Measurements from ENCODE around the gene COL5A1.
A peak's percentile ranks its signal among the peaks of the same experiment; 100 is the strongest.

COL5A1 gene

GRCh38 chr9:134764473-134765269 is 123.1 kb downstream of the COL5A1 start:
- Histone ChIP-seq H3K4me3 (ENCODE audit: low read length in 2 of 2) (no peak overlapping the region), H3K36me3 (ENCODE audit: control insufficient read depth in 2 of 2, insufficient read depth in 2 of 2, low read length in 2 of 2) (peaks cover 0 to 5% of the 10 kb centered on the region in 2 donors), H3K4me1 (ENCODE audit: control insufficient read depth in 2 of 2, insufficient read depth in 2 of 2, low read length in 2 of 2) (no peaks in the 10 kb centered on the region), H3K9me3 (ENCODE audit: control insufficient read depth in 2 of 2, low read length in 2 of 2) (no peaks in the 10 kb centered on the region), H3K9ac (ENCODE audit: low read depth in 1 of 2, low read length in 2 of 2) (no peak overlapping the region), H3K27me3 (ENCODE audit: control insufficient read depth in 2 of 2, insufficient read depth in 2 of 2, low read length in 2 of 2) (no peaks in the 10 kb centered on the region), H3K27ac (ENCODE audit: low read depth in 2 of 2, low read length in 2 of 2) (no peak overlapping the region)

GRCh38 chr9:134765785-134766184 is 124.2 kb downstream of the COL5A1 start:
- H3K4me1 ChIP-seq (ENCODE audit: control insufficient read depth in 2 of 2, insufficient read depth in 2 of 2, low read length in 2 of 2), result no peaks in the 10 kb centered on the region
- H3K9ac ChIP-seq (ENCODE audit: low read depth in 1 of 2, low read length in 2 of 2), result no peak overlapping the region
- H3K27ac ChIP-seq (ENCODE audit: low read depth in 2 of 2, low read length in 2 of 2), result no peak overlapping the region
- H3K36me3 ChIP-seq (ENCODE audit: control insufficient read depth in 2 of 2, insufficient read depth in 2 of 2, low read length in 2 of 2), result peaks cover 0 to 5% of the 10 kb centered on the region in 2 donors
- no peaks in the 10 kb centered on the region for H3K9me3 ChIP-seq (ENCODE audit: control insufficient read depth in 2 of 2, low read length in 2 of 2)
- no peak overlapping the region for H3K4me3 ChIP-seq (ENCODE audit: low read length in 2 of 2)
- H3K27me3 ChIP-seq (ENCODE audit: control insufficient read depth in 2 of 2, insufficient read depth in 2 of 2, low read length in 2 of 2), result no peaks in the 10 kb centered on the region

GRCh38 chr9:134766587-134766986 is 125.0 kb downstream of the COL5A1 start:
- Histone ChIP-seq H3K4me3 (ENCODE audit: low read length in 2 of 2) (no peak overlapping the region), H3K36me3 (ENCODE audit: control insufficient read depth in 2 of 2, insufficient read depth in 2 of 2, low read length in 2 of 2) (peaks cover 0 to 5% of the 10 kb centered on the region in 2 donors), H3K27ac (ENCODE audit: low read depth in 2 of 2, low read length in 2 of 2) (no peak overlapping the region), H3K9ac (ENCODE audit: low read depth in 1 of 2, low read length in 2 of 2) (no peak overlapping the region), H3K27me3 (ENCODE audit: control insufficient read depth in 2 of 2, insufficient read depth in 2 of 2, low read length in 2 of 2) (no peaks in the 10 kb centered on the region), H3K4me1 (ENCODE audit: control insufficient read depth in 2 of 2, insufficient read depth in 2 of 2, low read length in 2 of 2) (no peaks in the 10 kb centered on the region), H3K9me3 (ENCODE audit: control insufficient read depth in 2 of 2, low read length in 2 of 2) (no peaks in the 10 kb centered on the region)

DNA sequence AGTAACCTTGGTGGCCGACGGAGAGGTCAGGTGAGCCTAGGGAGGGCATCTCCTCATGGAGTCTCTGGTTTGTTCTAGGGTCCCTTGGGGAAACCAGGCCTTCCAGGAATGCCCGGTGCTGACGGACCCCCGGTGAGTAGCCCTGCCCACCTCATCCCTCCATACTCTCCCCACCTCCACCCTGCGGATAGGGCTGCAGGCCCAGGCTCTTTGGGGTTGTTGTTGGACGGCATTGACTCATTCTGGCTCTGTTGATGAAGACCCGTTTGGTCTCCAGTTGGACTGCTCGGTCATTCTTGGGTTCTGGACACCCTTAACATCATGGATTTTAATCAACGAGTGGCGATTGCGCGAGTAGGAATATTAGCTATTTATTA is 126.7 kb downstream of the COL5A1 start:
- Histone ChIP-seq H3K27me3 (ENCODE audit: control insufficient read depth in 2 of 2, insufficient read depth in 2 of 2, low read length in 2 of 2) (no peaks in the 10 kb centered on the region), H3K27ac (ENCODE audit: low read depth in 2 of 2, low read length in 2 of 2) (peak overlapping the region in 1 of 2 donors; percentile 12), H3K9me3 (ENCODE audit: control insufficient read depth in 2 of 2, low read length in 2 of 2) (no peaks in the 10 kb centered on the region), H3K9ac (ENCODE audit: low read depth in 1 of 2, low read length in 2 of 2) (no peak overlapping the region), H3K36me3 (ENCODE audit: control insufficient read depth in 2 of 2, insufficient read depth in 2 of 2, low read length in 2 of 2) (peaks cover 0 to 4% of the 10 kb centered on the region in 2 donors), H3K4me3 (ENCODE audit: low read length in 2 of 2) (no peak overlapping the region), H3K4me1 (ENCODE audit: control insufficient read depth in 2 of 2, insufficient read depth in 2 of 2, low read length in 2 of 2) (no peaks in the 10 kb centered on the region)

DNA sequence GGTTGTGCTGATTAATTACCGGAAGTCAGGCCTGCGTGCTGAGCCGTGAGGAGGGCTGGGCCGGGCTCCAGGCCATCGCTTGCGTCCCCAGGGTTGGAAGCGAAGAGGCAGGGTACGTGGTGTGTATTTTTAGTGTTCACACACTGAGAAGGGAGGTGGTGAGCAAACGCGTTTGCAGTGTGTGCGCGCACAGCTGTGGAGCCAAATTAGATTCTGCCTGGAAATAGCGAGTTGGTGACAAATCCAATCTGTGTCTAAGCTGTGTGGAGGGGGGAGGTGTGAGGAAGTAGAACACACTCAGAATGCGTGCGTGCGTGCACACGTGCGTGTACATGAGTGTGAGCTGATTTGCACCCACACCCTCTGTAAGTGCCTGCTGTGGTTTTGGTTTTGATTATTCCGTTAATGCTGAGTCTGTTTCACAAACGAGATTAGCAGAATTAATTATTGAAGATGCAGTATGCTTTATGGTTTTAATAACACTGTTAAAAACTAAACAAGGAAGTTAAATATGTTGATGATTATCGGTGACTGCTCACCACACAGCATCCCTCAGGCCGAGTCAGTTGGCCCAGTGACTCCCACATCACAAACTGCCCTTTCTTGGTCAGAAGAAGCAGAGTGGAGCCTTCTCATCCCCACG is 127.2 kb downstream of the COL5A1 start:
- no peak overlapping the region for H3K9ac ChIP-seq (ENCODE audit: low read depth in 1 of 2, low read length in 2 of 2)
- no peaks in the 10 kb centered on the region for H3K9me3 ChIP-seq (ENCODE audit: control insufficient read depth in 2 of 2, low read length in 2 of 2)
- H3K27ac ChIP-seq (ENCODE audit: low read depth in 2 of 2, low read length in 2 of 2), result peak overlapping the region in 1 of 2 donors; percentile 12
- H3K27me3 ChIP-seq (ENCODE audit: control insufficient read depth in 2 of 2, insufficient read depth in 2 of 2, low read length in 2 of 2), result no peaks in the 10 kb centered on the region
- H3K4me3 ChIP-seq (ENCODE audit: low read length in 2 of 2), result no peak overlapping the region
- H3K4me1 ChIP-seq (ENCODE audit: control insufficient read depth in 2 of 2, insufficient read depth in 2 of 2, low read length in 2 of 2), result no peaks in the 10 kb centered on the region
- H3K36me3 ChIP-seq (ENCODE audit: control insufficient read depth in 2 of 2, insufficient read depth in 2 of 2, low read length in 2 of 2), result peaks cover 0 to 6% of the 10 kb centered on the region in 2 donors

GRCh38 chr9:134770972-134771971 is 129.7 kb downstream of the COL5A1 start:
- H3K27me3 ChIP-seq (ENCODE audit: control insufficient read depth in 2 of 2, insufficient read depth in 2 of 2, low read length in 2 of 2), result no peaks in the 10 kb centered on the region
- no peak overlapping the region for H3K9ac ChIP-seq (ENCODE audit: low read depth in 1 of 2, low read length in 2 of 2)
- no peak overlapping the region for H3K4me3 ChIP-seq (ENCODE audit: low read length in 2 of 2)
- H3K9me3 ChIP-seq (ENCODE audit: control insufficient read depth in 2 of 2, low read length in 2 of 2), result no peaks in the 10 kb centered on the region
- H3K4me1 ChIP-seq (ENCODE audit: control insufficient read depth in 2 of 2, insufficient read depth in 2 of 2, low read length in 2 of 2), result peaks cover 0 to 9% of the 10 kb centered on the region in 2 donors
- H3K27ac ChIP-seq (ENCODE audit: low read depth in 2 of 2, low read length in 2 of 2), result no peak overlapping the region
- peaks cover 0 to 6% of the 10 kb centered on the region in 2 donors for H3K36me3 ChIP-seq (ENCODE audit: control insufficient read depth in 2 of 2, insufficient read depth in 2 of 2, low read length in 2 of 2)

DNA sequence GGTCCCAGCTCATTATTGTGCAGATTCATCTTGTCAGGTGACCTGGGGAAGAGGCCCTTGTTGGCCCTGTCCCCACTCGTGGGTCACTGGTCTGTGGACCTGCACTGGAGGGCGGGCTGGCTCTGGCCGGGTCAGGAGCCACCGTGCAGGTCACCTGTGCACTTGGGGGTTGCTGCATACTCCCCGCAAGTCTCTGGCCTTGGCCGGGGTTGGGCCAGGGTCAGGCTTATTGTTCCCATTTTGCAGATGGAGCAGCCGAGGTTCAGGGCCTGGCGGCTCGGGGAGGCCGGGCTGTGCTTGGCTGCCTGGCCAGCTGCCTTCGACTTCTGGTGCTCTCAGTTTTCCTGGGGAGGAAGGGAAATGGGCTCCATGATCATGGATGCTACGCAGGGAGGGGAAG is 130.7 kb downstream of the COL5A1 start:
- Histone ChIP-seq H3K9ac (ENCODE audit: low read depth in 1 of 2, low read length in 2 of 2) (no peak overlapping the region), H3K4me3 (ENCODE audit: low read length in 2 of 2) (no peak overlapping the region), H3K27ac (ENCODE audit: low read depth in 2 of 2, low read length in 2 of 2) (no peak overlapping the region), H3K36me3 (ENCODE audit: control insufficient read depth in 2 of 2, insufficient read depth in 2 of 2, low read length in 2 of 2) (peaks cover 0 to 6% of the 10 kb centered on the region in 2 donors), H3K4me1 (ENCODE audit: control insufficient read depth in 2 of 2, insufficient read depth in 2 of 2, low read length in 2 of 2) (peaks cover 0 to 9% of the 10 kb centered on the region in 2 donors), H3K9me3 (ENCODE audit: control insufficient read depth in 2 of 2, low read length in 2 of 2) (no peaks in the 10 kb centered on the region), H3K27me3 (ENCODE audit: control insufficient read depth in 2 of 2, insufficient read depth in 2 of 2, low read length in 2 of 2) (no peaks in the 10 kb centered on the region)

- Histone ChIP-seq H3K27ac (ENCODE audit: low read depth in 2 of 2, low read length in 2 of 2) (no peak overlapping the region), H3K4me1 (ENCODE audit: control insufficient read depth in 2 of 2, insufficient read depth in 2 of 2, low read length in 2 of 2) (peaks cover 0 to 9% of the 10 kb centered on the region in 2 donors), H3K9ac (ENCODE audit: low read depth in 1 of 2, low read length in 2 of 2) (no peak overlapping the region), H3K36me3 (ENCODE audit: control insufficient read depth in 2 of 2, insufficient read depth in 2 of 2, low read length in 2 of 2) (peaks cover 0 to 4% of the 10 kb centered on the region in 2 donors), H3K9me3 (ENCODE audit: control insufficient read depth in 2 of 2, low read length in 2 of 2) (no peaks in the 10 kb centered on the region), H3K27me3 (ENCODE audit: control insufficient read depth in 2 of 2, insufficient read depth in 2 of 2, low read length in 2 of 2) (no peaks in the 10 kb centered on the region), H3K4me3 (ENCODE audit: low read length in 2 of 2) (no peak overlapping the region)
Measured at GRCh38 chr9:134773842-134774241, 132.2 kb downstream of the COL5A1 start.

DNA sequence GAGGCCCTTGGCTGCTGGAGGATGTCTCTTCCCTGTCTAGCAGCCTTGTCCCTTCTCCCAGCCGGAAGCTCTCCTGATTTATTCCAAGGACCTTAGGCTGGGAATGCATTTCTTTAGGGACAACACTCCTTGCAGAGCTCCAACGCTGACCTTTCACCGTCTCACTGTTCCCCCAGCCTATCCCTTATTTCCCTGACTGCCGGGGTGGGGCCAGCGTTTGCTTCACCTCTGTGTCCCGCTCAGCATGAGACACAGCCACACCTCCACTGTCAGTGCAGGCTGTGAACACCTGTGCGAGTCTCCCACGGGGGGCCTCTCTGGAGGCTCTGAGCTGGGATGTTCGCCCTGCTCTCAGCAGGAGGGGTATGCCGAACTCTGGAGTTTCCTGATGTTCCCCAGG is 132.8 kb downstream of the COL5A1 start:
- Histone ChIP-seq H3K9ac (ENCODE audit: low read depth in 1 of 2, low read length in 2 of 2) (no peak overlapping the region), H3K9me3 (ENCODE audit: control insufficient read depth in 2 of 2, low read length in 2 of 2) (no peaks in the 10 kb centered on the region), H3K27ac (ENCODE audit: low read depth in 2 of 2, low read length in 2 of 2) (no peak overlapping the region), H3K36me3 (ENCODE audit: control insufficient read depth in 2 of 2, insufficient read depth in 2 of 2, low read length in 2 of 2) (peaks cover 0 to 4% of the 10 kb centered on the region in 2 donors), H3K4me1 (ENCODE audit: control insufficient read depth in 2 of 2, insufficient read depth in 2 of 2, low read length in 2 of 2) (peaks cover 0 to 9% of the 10 kb centered on the region in 2 donors), H3K27me3 (ENCODE audit: control insufficient read depth in 2 of 2, insufficient read depth in 2 of 2, low read length in 2 of 2) (no peaks in the 10 kb centered on the region), H3K4me3 (ENCODE audit: low read length in 2 of 2) (no peak overlapping the region)

Measured in mucosa of rectum (tissue), 2 donors.